Natural killer cell (primary cell): Measurements from ENCODE around the gene TIMM44. TPM values are rescaled to one million over a fixed set of nuclear protein-coding genes. Genes with fewer than 3 reads are reported as not detected.

Experiments
- ATAC-seq, 3 donors: fragments of 150-1000 bp in 2 of 3; fragments of 200-7000 bp in 1 of 3; cut with Tn5 transposase; 1 replicate in 1 of 3; 2 replicates in 2 of 3; pipeline ENCODE4 v1.10.0; 2021; ENCODE audit warnings: mild to moderate bottlenecking in 2 of 3, moderate library complexity in 2 of 3
- DNase-seq, 2 donors: peaks; one replicate each; pipeline versions ENCODE4 v3.0.0 to v3.0.0-alpha.2; 2013 to 2021; ENCODE audit warnings: mixed read lengths in 1 of 2
- H3K27ac ChIP-seq: one replicate; pipeline ENCODE4 v1.5.1; 2013; ENCODE audit warnings: mild to moderate bottlenecking, low read length
- H3K27me3 ChIP-seq: one replicate; pipeline ENCODE4 v1.6.1; 2013; ENCODE audit warnings: low read length; ENCODE audit not compliant: control insufficient read depth, insufficient read depth
- H3K36me3 ChIP-seq: one replicate; pipeline ENCODE4 v1.6.1; 2013; ENCODE audit warnings: low read length; ENCODE audit not compliant: control insufficient read depth, insufficient read depth
- H3K4me1 ChIP-seq: one replicate; pipeline ENCODE4 v1.6.1; 2013; ENCODE audit warnings: low read length; ENCODE audit not compliant: control insufficient read depth, insufficient read depth
- H3K4me3 ChIP-seq: one replicate; pipeline ENCODE4 v1.5.1; 2013; ENCODE audit warnings: low read length
- H3K9me3 ChIP-seq: one replicate; pipeline ENCODE4 v1.6.1; 2013; ENCODE audit warnings: low read length; ENCODE audit not compliant: control insufficient read depth, insufficient read depth
- H3K27ac Mint-ChIP-seq, 2 donors: one replicate each; pipeline ENCODE4 v1.8.0; 2022; ENCODE audit warnings: mild to moderate bottlenecking in 2 of 2, mixed read lengths in 2 of 2, moderate library complexity in 1 of 2
- H3K27me3 Mint-ChIP-seq, 2 donors: one replicate each; pipeline ENCODE4 v1.8.0; 2022; ENCODE audit warnings: low read depth in 2 of 2, mixed read lengths in 2 of 2
- H3K36me3 Mint-ChIP-seq: one replicate; pipeline ENCODE4 v1.8.0; 2022; ENCODE audit warnings: mixed read lengths
- H3K4me1 Mint-ChIP-seq, 2 donors: one replicate each; pipeline ENCODE4 v1.8.0; 2022; ENCODE audit warnings: mixed read lengths in 2 of 2
- H3K4me3 Mint-ChIP-seq: one replicate; pipeline ENCODE4 v1.8.0; 2022; ENCODE audit warnings: mild to moderate bottlenecking, moderate library complexity, mixed read lengths
- H3K9me3 Mint-ChIP-seq, 2 donors: one replicate each; pipeline ENCODE4 v1.8.0; 2022; ENCODE audit warnings: mixed read lengths in 2 of 2
- WGBS: methylation state at CpG from one replicate; pipeline ENCODE4 v1.1.7; 2013; ENCODE audit warnings: missing lambda C conversion rate; ENCODE audit not compliant: insufficient coverage; 5-methylcytosine and 5-hydroxymethylcytosine counted together
- intact Hi-C: fragments of 100-400 bp; cut with micrococcal nuclease; formaldehyde crosslinking; loops from one replicate; pipeline ENCODE4 v1.14.2; 2022
- total RNA-seq, 4 donors: library from RNA; stranded (reverse); fragments of 120-200 nt in 1 of 4; gene quantifications; one replicate each; pipeline versions ENCODE4 v1.2.3 to v1.2.4, GENCODE V29; 2013 to 2022
- TF ChIP-seq, protein P1 (sequence below): fragments of 200-600 bp; IDR thresholded peaks from one replicate; pipeline ENCODE4 v1.8.0; 2022; ENCODE audit warnings: antibody characterized with exemption

The TIMM44 gene
- total RNA-seq, 3 donors from 2014 or later (not counting 1 experiment from before 2014, with no cell fraction given): 83.3 to 116 (median 89.4) TPM

DNA sequence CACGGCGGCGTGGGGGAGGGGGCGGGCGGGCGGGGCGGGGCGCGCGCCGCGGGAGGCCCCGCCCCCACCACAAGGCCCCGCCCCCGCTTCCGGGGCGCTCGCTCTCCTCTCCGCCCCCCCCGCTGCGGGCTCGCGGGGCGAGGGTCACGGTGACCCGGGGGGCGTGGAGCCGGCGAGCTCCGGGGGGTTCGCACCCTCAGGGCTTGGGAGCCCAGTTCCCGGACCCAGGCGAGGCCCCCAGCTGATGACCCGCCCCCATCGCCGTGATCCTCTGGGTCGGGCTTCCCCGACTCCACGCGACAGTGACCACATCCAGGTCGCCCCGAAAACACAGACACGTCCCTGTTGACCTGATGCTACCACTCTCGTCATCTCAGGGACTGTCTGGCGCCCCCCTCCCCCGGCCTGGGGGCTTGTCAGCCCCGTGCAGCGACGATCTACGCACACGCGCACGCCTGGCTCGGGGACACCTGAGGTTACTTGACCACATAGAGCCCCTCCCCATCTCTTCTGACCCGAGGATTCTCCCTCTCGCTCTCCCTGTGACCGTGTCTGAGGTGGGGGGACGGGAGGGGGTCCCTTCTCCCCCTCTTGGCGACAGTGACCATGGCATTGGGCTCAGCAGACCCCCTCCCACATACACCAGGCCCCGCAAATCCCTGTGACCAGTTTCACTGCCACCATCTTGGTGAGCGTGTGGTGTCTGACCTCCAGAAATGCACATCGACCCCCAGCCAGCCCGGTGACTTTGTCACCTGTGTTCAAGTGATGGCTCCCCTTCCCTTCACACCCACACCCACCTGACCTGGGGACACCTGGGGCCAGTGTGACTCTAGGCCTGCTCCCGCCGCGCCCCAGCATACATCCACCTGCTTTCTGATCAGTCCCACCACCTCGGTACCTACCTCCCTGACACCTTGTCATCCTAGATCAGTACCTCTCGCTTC lies 39.1 kb downstream of the TIMM44 start:
- Mint-ChIP-seq H3K9me3 (no peaks in the 10 kb centered on the region), H3K36me3 (no peaks in the 10 kb centered on the region), H3K27ac (peak overlapping the region; percentile 95 to 99), H3K4me3 (peak overlapping the region; percentile 91), H3K27me3 (peaks cover 0 to 3% of the 10 kb centered on the region in 2 donors), H3K4me1 (peaks cover 20 to 47% of the 10 kb centered on the region in 2 donors)
- DNase-seq: peak; percentile 90 to 91
- Histone ChIP-seq H3K36me3 (peaks cover 12% of the 10 kb centered on the region), H3K4me1 (peaks cover 32% of the 10 kb centered on the region), H3K9me3 (no peaks in the 10 kb centered on the region), H3K27me3 (no peaks in the 10 kb centered on the region), H3K4me3 (peak overlapping the region; percentile 57), H3K27ac (peak overlapping the region; percentile 88)
- 11% methylated on average over 66 of the region's 68 CpGs for WGBS
- TF ChIP-seq, protein P1, sequence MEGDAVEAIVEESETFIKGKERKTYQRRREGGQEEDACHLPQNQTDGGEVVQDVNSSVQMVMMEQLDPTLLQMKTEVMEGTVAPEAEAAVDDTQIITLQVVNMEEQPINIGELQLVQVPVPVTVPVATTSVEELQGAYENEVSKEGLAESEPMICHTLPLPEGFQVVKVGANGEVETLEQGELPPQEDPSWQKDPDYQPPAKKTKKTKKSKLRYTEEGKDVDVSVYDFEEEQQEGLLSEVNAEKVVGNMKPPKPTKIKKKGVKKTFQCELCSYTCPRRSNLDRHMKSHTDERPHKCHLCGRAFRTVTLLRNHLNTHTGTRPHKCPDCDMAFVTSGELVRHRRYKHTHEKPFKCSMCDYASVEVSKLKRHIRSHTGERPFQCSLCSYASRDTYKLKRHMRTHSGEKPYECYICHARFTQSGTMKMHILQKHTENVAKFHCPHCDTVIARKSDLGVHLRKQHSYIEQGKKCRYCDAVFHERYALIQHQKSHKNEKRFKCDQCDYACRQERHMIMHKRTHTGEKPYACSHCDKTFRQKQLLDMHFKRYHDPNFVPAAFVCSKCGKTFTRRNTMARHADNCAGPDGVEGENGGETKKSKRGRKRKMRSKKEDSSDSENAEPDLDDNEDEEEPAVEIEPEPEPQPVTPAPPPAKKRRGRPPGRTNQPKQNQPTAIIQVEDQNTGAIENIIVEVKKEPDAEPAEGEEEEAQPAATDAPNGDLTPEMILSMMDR: no peak
- peak; percentile 70 to 83 (median 77) for ATAC-seq
- intact Hi-C loops: loop anchor here (1.0 kb wide), 1 partner anchor 16 kb away; the partner anchor contains the start of gene SNAPC2

DNA sequence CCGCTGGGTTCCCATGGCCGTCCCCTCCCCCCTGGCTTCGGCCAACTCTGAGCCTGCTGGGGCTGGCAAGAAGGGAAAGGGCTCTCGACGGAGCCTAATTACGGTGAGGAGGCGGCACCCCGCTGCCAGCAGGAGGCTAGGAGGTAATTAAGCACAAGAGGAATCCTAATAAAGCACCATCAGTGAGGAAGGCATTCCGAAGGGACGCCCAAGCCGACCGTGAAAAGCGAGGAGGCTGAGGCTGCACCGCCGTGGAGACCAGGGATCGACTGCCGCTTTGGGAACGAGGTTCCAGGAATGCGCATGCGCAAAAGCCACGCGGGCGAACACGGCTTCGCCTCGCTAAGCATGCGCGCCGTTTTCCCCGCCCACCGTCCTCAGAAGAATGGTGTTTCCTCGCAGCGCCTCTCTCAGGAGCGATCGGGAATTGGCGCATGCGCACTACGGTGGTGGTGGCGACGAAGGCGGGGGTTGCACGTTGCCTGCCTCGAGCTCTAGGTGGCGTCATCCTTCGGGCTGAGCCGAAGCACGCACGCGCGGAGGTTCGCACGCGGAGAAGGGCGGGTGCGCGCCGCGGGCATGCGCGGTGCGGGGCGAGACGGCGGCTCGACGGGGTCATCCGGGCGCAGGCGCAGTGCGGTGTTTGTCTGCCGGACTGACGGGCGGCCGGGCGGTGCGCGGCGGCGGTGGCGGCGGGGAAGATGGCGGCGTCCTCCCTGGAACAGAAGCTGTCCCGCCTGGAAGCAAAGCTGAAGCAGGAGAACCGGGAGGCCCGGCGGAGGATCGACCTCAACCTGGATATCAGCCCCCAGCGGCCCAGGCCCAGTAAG lies 40.0 kb downstream of the TIMM44 start, which contains the start of gene MAP2K7:
TSS of gene MAP2K7 (plus strand) at position 634 of the 830 bp plus-strand sequence. CDS start at position 702, 68 bp downstream.
- H3K4me1 ChIP-seq: peaks cover 32% of the 10 kb centered on the region
- DNase-seq: peak; percentile 100
- intact Hi-C loops: loop anchor here (1.0 to 2.0 kb wide), 3 partner anchors 17 to 40 kb away; partner anchors contain the start of genes SNAPC2 and TIMM44
- peak; percentile 71 to 87 (median 72) for ATAC-seq
- no peaks in the 10 kb centered on the region for H3K9me3 Mint-ChIP-seq
- peak within 1 kb of the TSS; percentile 95 to 99 for H3K27ac Mint-ChIP-seq
- WGBS: under 1% methylated on average over 89 of the region's 89 CpGs
- H3K9me3 ChIP-seq: no peaks in the 10 kb centered on the region
- peaks cover 9% of the 10 kb centered on the region for H3K36me3 ChIP-seq
- peaks cover 0 to 3% of the 10 kb centered on the region in 2 donors for H3K27me3 Mint-ChIP-seq
- H3K4me1 Mint-ChIP-seq: peaks cover 20 to 47% of the 10 kb centered on the region in 2 donors
- TF ChIP-seq, protein P1: peak; percentile 57
- peak within 1 kb of the TSS; percentile 88 for H3K27ac ChIP-seq
- H3K4me3 ChIP-seq: peak within 1 kb of the TSS; percentile 62
- peak within 1 kb of the TSS; percentile 93 for H3K4me3 Mint-ChIP-seq
- no peaks in the 10 kb centered on the region for H3K27me3 ChIP-seq
- no peaks in the 10 kb centered on the region for H3K36me3 Mint-ChIP-seq

DNA sequence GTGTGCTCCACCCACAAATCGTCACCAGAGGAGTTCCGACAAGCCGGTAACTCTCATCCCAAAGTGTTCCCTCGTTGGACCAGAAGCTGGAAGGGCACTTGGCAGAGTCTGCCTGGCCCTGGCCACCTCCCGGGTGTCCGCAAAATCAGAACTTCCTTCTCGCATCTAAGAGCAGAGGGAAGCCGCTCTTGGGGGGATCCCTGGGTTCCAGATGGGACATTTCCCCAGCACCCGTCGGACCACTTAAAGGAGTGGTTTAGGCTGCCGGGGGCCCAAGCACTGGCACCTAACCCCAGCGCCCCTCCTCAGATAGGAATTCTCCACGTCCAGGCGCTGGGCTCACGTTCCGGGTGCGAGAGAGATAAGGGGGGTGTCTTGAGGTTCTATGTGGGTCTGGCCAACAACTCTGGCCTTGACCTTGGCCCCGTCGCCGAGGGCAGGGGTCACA lies 40.6 kb downstream of the TIMM44 start:
- TF ChIP-seq, protein P1: no peak
- 24% methylated on average over 20 of the region's 20 CpGs for WGBS
- Histone ChIP-seq H3K27ac (peak overlapping the region; percentile 53), H3K9me3 (no peaks in the 10 kb centered on the region), H3K27me3 (no peaks in the 10 kb centered on the region), H3K36me3 (peaks cover 9% of the 10 kb centered on the region), H3K4me1 (peaks cover 32% of the 10 kb centered on the region), H3K4me3 (peak overlapping the region; percentile 62)
- Mint-ChIP-seq H3K4me3 (peak overlapping the region; percentile 93), H3K36me3 (no peaks in the 10 kb centered on the region), H3K4me1 (peaks cover 20 to 46% of the 10 kb centered on the region in 2 donors), H3K27ac (peak overlapping the region; percentile 95 to 99), H3K9me3 (no peaks in the 10 kb centered on the region), H3K27me3 (peaks cover 0 to 3% of the 10 kb centered on the region in 2 donors)
- DNase-seq: no peak
- ATAC-seq: no peak
- intact Hi-C loops: loop anchor here (1.0 to 2.0 kb wide), 2 partner anchors 34 to 40 kb away; partner anchors contain the start of gene TIMM44
